Thyroid gland (tissue), 4 donors: Measurements from ENCODE around the gene DRC3.

Source experiments
- POLR2A ChIP-seq, 2 donors: fragments of 450-650 bp; IDR thresholded peaks; one replicate each; pipeline ENCODE4 v1.6.1; 2017; ENCODE audit warnings: antibody characterized with exemption in 2 of 2, mild to moderate bottlenecking in 2 of 2, moderate library complexity in 1 of 2
- TF ChIP-seq, protein P1 (sequence below), 6 experiments: fragments of 200-600 bp in 3 of 6; fragments of 450-650 bp in 3 of 6; sonication (generic) in 3 of 6; IDR thresholded peaks; one replicate each; pipeline ENCODE4 v1.5.1; 2016 to 2019; ENCODE audit warnings: antibody characterized with exemption in 6 of 6, mild to moderate bottlenecking in 2 of 6, inconsistent platforms in 1 of 6, moderate library complexity in 1 of 6

- TF ChIP-seq, protein P1, sequence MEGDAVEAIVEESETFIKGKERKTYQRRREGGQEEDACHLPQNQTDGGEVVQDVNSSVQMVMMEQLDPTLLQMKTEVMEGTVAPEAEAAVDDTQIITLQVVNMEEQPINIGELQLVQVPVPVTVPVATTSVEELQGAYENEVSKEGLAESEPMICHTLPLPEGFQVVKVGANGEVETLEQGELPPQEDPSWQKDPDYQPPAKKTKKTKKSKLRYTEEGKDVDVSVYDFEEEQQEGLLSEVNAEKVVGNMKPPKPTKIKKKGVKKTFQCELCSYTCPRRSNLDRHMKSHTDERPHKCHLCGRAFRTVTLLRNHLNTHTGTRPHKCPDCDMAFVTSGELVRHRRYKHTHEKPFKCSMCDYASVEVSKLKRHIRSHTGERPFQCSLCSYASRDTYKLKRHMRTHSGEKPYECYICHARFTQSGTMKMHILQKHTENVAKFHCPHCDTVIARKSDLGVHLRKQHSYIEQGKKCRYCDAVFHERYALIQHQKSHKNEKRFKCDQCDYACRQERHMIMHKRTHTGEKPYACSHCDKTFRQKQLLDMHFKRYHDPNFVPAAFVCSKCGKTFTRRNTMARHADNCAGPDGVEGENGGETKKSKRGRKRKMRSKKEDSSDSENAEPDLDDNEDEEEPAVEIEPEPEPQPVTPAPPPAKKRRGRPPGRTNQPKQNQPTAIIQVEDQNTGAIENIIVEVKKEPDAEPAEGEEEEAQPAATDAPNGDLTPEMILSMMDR (IDR thresholded peaks at IDR 0.05): no peak
- TF ChIP-seq POLR2A (IDR thresholded peaks at IDR 0.05): no peak
These were observed 21.2 kb downstream of the DRC3 start for GRCh38 chr17:17993852-17994251.
